ENCODE measurements around the gene PARN. TPM values are rescaled to one million over a fixed set of nuclear protein-coding genes. Genes with fewer than 3 reads are reported as not detected.

PARN gene
- polyA plus RNA-seq, 1 donor from 2014 or later, result 22.3 TPM

GRCh38 chr16:14476183-14476582, 153.9 kb downstream of the PARN start:
- TF ChIP-seq EP300 (conservative IDR thresholded peaks at IDR 0.05; ENCODE audit: poor library complexity, severe bottlenecking) (no peak), EZH2 (IDR thresholded peaks at IDR 0.05; ENCODE audit: borderline replicate concordance, insufficient read depth, low read length, poor library complexity, severe bottlenecking) (no peak), POLR2AphosphoS5 (IDR thresholded peaks at IDR 0.05) (no peak), TAF1 (IDR thresholded peaks at IDR 0.05; ENCODE audit: low read depth) (no peak), REST (IDR thresholded peaks at IDR 0.05; ENCODE audit: borderline replicate concordance) (no peak), MXI1 (conservative IDR thresholded peaks at IDR 0.05; ENCODE audit: poor library complexity, severe bottlenecking) (no peak)
- Histone ChIP-seq H3K27me3 (ENCODE audit: insufficient read depth, low read depth, low read length) (no peaks in the 10 kb centered on the region), H3K9me3 (ENCODE audit: low read length) (peaks cover 8% of the 10 kb centered on the region), H3K9ac (ENCODE audit: low read length) (no peak overlapping the region), H3F3A (ENCODE audit: insufficient read depth, low read length, poor library complexity, severe bottlenecking) (no peaks in the 10 kb centered on the region), H3K4me2 (ENCODE audit: low read length) (no peak overlapping the region), H3K9me2 (ENCODE audit: insufficient read depth, low read length) (no peaks in the 10 kb centered on the region), H3K27ac (ENCODE audit: low read length) (no peak overlapping the region), H2AFZ (ENCODE audit: low read depth, low read length) (no peak overlapping the region), H3K36me3 (ENCODE audit: insufficient read depth, low read length) (no peaks in the 10 kb centered on the region), H3K79me2 (replicated peaks; ENCODE audit: insufficient read depth, low read length) (no peaks in the 10 kb centered on the region), H4K20me1 (ENCODE audit: insufficient read depth) (no peaks in the 10 kb centered on the region), H3K4me3 (ENCODE audit: low read length) (no peak overlapping the region)

- no peaks in the 10 kb centered on the region for H3K27me3 ChIP-seq (ENCODE audit: insufficient read depth, low read depth, low read length)
- H3K4me3 ChIP-seq (ENCODE audit: low read length), result no peak overlapping the region
- H3F3A ChIP-seq (ENCODE audit: insufficient read depth, low read length, poor library complexity, severe bottlenecking), result no peaks in the 10 kb centered on the region
- H3K4me2 ChIP-seq (ENCODE audit: low read length), result no peak overlapping the region
- H3K27ac ChIP-seq (ENCODE audit: low read length), result no peak overlapping the region
- H4K20me1 ChIP-seq (ENCODE audit: insufficient read depth), result no peaks in the 10 kb centered on the region
- peaks cover 8% of the 10 kb centered on the region for H3K9me3 ChIP-seq (ENCODE audit: low read length)
- H3K36me3 ChIP-seq (ENCODE audit: insufficient read depth, low read length), result no peaks in the 10 kb centered on the region
- H3K9ac ChIP-seq (ENCODE audit: low read length), result no peak overlapping the region
- TF ChIP-seq REST (IDR thresholded peaks at IDR 0.05; ENCODE audit: borderline replicate concordance), result no peak
- no peak for TF ChIP-seq EZH2 (IDR thresholded peaks at IDR 0.05; ENCODE audit: borderline replicate concordance, insufficient read depth, low read length, poor library complexity, severe bottlenecking)
- no peak for TF ChIP-seq POLR2AphosphoS5 (IDR thresholded peaks at IDR 0.05)
- TF ChIP-seq CTCF (IDR thresholded peaks at IDR 0.05; ENCODE audit: poor library complexity, severe bottlenecking), result no peak
- no peak for TF ChIP-seq SMC3 (conservative IDR thresholded peaks at IDR 0.05; ENCODE audit: poor library complexity)
- no peak for TF ChIP-seq EP300 (conservative IDR thresholded peaks at IDR 0.05; ENCODE audit: poor library complexity, severe bottlenecking)
- no peak for TF ChIP-seq MXI1 (conservative IDR thresholded peaks at IDR 0.05; ENCODE audit: poor library complexity, severe bottlenecking)
- no peak for TF ChIP-seq TAF1 (IDR thresholded peaks at IDR 0.05; ENCODE audit: low read depth)
- TF ChIP-seq RAD21 (conservative IDR thresholded peaks at IDR 0.05), result no peak
- no peaks in the 10 kb centered on the region for H3K9me2 ChIP-seq (ENCODE audit: insufficient read depth, low read length)
- H2AFZ ChIP-seq (ENCODE audit: low read depth, low read length), result no peak overlapping the region
- H3K79me2 ChIP-seq (replicated peaks; ENCODE audit: insufficient read depth, low read length), result no peaks in the 10 kb centered on the region
Measured at GRCh38 chr16:14475370-14476139, 154.5 kb downstream of the PARN start.

Measured in neural cell (in vitro differentiated cells).